Stimulated activated CD4-positive, alpha-beta T cell treated with anti-CD3 and anti-CD28 coated beads, Interleukin-15, amount 100 ng/mL, for 48 hours (primary cell): ENCODE measurements around the gene AOPEP.

ENCODE experiments used
- DNase-seq, 2 donors: peaks; one replicate each; pipeline ENCODE4 v3.0.0-alpha.2; 2020; ENCODE audit warnings: low read depth in 2 of 2

The AOPEP gene

DNA sequence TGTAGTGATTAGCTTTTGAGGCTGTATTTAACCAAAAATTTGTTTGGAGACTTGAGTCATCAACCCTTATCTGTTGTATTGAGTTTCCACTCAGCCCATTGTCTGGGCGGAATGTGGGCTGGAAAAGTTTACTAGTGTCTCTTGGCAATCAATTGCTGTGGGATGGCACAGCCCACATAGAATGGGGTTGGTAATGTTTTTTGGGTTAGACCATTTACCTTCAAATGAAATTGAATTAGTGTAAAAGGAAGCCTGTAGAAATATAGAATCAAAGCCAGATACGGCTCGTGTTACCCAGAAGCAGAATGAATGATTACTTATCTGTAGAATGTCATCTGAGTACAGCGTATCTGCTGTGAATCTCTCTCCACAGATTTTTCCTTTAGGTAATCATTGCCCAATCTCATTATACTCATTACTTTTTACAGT is 142.9 kb downstream of the AOPEP start:
- no peak for DNase-seq

DNA sequence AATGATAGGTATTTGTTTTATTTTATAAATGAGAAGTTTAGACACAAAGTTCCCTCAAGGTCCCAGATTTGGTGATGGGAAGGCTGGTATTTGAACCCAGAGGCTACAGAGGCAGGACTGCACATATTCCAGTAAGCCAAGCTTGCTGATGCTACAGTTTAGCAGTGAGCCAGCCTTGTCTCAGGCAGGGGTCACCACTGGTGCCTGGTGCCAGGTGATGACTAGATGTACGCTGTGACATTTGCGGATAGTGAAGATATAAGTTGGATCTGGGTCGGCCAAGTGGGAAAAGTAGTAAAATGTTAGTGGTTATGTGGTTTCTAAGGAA is 143.9 kb downstream of the AOPEP start:
- no peak for DNase-seq

- no peak for DNase-seq
These were observed 144.5 kb downstream of the AOPEP start for GRCh38 chr9:94870793-94871558.

- DNase-seq = no peak
These were observed 145.8 kb downstream of the AOPEP start for GRCh38 chr9:94872083-94872833.

- no peak for DNase-seq
These were observed 146.5 kb downstream of the AOPEP start for GRCh38 chr9:94872891-94873511.

DNA sequence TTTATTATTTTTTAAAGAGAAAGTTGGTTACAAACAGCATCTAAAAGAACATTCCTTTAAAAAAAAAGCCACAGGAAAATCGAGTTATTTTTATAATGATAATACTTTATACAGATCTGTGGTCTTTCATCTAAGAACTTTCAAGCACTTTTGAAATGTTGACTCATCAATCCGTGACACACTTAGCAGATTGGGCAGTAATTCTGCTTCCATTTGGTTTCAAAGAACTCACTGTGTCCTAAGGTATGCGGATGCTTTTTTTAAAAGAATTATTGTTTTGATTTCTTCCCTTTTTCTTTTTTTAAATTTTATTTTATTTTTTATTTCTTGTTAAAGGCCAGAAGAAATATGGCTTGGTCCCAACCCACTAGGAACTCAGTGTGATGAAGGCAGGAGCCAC is 147.8 kb downstream of the AOPEP start:
- DNase-seq = no peak

DNA sequence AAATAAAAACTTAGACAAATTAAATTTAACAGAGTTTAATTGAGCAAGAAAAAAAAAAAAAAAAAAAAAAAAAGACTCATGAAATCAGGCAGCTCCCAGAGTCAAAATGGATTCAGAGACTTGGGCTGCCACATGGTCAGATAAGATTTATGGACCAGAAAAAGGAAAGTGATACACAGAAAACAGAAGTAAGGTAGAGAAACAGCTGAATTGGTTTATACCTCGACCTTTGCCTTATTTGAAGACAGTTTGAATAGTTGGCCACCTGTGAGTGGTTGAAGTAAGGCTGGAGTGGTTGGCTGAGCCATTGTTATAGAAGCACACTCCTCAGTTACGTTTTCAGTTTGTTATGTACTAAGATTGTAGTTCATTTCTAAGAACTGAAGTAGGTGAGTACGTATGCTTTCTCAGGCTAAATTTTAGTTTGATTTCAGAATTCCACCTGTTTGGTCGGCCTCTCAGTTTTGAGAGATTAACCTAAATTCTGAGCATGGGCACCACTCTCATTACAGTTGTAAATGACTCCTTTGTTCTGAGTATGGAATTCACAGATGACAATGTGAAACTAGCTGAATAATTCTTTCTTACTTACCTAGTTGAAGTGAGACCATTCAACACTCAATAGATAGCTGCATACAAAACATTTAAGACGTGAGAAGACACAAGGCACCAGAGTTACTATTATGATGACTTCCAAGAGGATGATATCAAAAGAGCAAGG is 149.0 kb downstream of the AOPEP start:
- DNase-seq = no peak

DNA sequence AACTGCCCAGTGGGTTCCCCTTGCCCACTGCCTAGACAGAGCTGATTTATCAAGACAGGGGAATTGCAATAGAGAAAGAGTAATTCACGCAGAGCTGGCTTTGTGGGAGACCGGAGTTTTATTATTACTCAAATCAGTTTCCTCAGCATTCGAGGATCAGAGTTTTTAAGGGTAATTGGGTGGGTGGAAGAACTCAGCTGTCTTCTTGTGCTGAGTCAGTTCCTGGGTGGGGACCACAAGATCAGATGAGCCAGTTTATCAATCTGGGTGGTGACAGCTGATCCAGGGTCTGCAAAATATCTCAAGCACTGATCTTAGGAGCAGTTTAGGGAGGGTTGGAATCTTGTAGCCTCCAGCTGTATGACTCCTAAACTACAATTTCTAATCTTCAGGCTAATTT is 152.3 kb downstream of the AOPEP start:
- DNase-seq = peak; percentile 7 to 15

DNA sequence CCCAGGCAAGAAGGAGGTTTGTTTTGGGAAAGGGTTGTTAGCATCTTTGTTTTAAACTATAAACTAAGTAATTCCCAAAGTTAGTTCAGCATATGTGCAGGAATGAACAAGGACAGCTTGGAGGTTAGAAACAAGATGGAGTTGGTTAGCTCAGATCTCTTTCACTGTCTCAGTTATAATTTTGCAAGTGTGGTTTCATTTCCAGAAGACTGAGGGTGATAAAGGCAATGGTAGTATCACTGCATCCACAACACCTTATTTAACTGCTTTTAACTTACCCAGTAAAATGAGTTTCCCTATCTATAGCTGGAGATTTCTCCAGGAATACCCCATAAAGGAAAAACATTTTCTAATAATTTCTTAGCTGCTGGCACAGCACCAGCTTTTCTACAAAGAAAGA is 152.7 kb downstream of the AOPEP start:
- no peak for DNase-seq

GRCh38 chr9:94881023-94881422 is 154.5 kb downstream of the AOPEP start:
- no peak for DNase-seq

GRCh38 chr9:94881454-94881853 is 155.0 kb downstream of the AOPEP start:
- DNase-seq = no peak

DNA sequence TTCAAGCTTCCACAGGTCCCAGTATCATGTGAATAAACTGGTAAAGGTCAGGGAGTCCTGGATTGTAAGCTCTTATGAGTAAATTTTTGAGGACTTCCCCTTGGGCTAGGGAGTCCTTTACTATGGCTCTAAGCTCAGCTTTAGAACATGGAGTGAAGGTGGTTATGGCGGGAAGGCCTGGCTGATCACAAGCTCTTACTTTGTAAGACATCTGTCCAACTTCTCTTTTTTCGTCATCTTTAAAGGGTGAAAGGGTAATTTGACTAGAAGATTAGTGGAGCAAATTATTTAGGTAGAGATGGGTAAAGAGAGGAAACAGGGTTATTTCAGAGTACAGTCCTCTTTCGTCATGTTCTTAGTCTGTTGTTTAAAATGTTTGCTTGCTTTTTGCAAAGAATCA is 155.4 kb downstream of the AOPEP start:
- DNase-seq = no peak

DNA sequence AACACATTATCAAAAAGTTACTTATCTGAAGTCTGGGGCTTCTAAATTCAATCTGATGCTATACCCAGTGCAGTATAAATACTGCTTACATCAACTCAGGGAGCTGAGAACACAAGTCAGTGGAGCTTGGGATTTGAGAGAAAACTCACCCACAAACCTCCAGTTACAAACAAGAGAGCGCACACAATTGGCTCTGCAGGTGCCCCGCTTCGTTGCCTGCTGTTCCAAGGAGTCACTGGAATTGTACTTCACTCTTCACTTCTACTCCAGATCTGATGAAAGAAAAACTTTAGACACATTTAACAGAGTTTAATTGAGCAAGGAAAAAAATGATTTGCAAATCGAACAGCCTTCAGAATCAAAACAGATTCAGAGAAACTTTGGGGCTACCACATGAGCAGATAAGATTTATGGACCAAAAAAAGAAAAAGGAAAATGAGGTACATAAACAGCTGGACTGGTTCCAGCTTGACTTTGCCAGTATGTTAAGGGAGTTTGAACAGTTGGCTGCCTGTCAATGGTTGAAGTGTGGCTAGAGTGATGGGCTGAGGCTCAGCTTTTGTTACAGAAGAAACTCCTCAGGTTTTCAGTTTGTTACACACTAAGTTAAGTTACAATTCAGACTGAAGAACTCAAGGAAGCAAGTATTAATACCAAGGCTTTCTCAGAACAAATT is 156.6 kb downstream of the AOPEP start:
- no peak for DNase-seq

DNA sequence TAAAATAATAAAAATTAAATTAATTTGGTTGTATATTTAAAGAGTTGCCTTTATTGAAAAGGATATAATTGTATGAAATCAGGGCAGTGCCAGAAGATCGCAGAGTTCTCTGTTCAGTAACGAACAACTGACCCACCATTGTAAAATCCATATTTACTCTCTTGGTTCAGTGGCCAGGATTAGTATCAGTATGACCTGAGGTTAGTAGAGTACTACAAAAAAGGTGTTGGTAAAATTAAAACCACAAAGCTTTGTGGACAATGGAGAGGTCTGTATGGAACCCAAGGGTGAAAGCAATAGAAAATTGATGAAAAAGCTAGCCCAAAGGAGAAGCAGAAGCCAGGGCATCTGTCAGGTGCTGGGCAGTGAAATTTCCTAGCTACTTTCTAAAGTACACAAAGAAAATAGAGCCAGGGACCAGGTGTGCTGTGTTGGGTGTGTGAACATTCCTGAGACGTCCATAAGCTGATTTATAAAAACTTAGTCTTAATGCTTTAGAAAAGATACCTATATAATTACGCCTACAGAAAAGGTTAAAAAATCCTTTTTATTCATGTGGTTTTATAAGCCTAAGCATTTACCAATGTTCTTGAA is 159.5 kb downstream of the AOPEP start:
- DNase-seq = no peak

DNA sequence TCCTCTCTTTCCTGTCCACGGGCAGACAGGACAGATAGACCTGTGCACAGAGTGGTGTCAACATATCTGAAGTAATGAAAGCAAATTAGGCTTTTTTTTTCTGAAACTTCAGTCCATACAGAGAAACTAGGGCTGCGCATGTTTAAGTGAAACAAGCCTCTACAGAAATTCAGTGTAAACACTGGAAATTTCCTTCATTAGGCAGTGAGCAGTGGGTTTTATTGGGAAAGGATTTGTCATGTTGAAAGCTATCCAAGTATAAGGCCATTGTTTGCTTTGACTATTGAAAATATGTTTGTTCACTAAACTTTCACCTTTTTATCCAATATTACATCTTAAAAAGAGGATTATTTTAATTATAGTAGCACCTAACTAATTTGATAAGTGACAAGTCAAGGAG is 161.2 kb downstream of the AOPEP start:
- DNase-seq = no peak

DNA sequence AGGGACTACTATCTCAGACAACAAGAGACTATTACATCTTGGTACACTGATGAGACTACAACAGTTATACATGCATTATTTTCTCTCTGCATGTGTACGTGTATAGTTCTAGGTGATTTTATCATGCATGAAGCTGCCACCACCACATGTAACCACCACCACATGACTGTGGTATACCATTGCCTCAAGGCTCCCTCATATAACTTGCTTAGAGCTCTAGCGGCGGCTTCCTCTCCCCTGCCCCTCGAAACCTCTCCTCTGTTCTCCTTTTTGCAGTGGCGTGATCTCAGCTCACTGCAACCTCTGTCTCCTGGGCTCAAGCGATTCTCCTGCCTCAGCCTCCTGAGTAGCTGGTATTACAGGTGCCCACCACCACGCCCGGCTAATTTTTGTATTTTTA is 162.3 kb downstream of the AOPEP start:
- DNase-seq = no peak

DNA sequence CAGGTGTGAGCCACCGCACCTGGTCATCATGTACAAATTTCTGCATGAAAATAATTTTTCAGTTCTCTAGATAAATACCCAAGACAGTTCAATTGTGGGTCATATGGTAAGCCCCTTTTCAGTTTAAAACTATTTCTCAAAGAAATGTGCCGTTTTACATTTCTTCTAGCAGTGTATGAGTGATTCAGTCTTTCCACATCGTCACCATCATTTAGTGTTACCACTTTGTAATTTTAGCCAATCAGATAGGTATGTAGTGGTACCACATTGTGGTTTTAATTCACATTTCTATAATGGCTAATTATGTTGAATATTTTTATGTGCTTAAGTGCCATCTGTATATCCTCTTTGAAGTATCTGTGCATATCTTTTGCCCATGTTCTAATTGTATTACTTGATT is 163.1 kb downstream of the AOPEP start:
- DNase-seq = no peak

DNA sequence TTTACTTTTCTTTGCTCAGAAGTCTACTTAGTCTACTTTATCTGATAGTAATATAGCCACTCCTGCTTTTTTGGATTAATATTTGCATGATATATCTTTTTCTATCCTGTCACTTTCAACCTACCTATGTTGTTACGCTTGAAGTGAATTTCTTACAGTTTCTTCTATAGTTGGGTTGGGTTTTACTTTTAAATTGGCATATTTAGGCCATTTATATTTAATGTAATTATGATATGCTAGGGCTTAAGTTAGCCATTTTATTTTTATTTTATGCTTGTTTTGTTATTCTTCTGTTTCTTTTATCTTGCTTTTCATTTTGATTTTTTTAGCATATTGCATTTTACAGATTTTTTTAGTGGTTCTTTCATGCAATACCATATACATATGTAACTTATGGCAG is 164.7 kb downstream of the AOPEP start:
- DNase-seq = no peak

DNA sequence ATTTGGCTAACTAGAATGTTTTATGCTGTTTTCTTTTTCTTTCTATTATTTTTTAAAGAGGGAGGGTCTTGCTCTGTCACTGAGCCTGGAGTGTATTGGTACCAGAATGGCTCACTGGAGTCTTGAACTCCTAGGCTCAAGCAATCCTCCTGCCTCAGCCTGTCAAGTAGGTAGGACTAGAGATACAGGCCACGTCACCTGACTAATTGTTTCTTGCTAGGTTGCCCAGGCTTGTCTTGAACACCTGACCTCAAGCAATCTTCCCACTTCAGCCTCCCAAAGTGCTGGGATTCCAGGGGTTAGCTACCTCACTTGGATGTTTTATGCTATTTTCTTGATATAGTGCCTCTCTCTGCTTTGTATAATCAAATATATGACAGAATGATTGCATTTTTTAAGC is 166.2 kb downstream of the AOPEP start:
- DNase-seq = no peak

- no peak for DNase-seq
These were observed 167.7 kb downstream of the AOPEP start for GRCh38 chr9:94894094-94894699.

GRCh38 chr9:94895668-94896067 is 169.2 kb downstream of the AOPEP start:
- DNase-seq = no peak
